ENCODE results near the gene FREM1.

GRCh38 chr9:14819183-14819582, 91.0 kb downstream of the FREM1 start:
- no peak for TF ChIP-seq CTCF (IDR thresholded peaks at IDR 0.05)
- no peak for TF ChIP-seq EZH2 (IDR thresholded peaks at IDR 0.05; ENCODE audit: borderline replicate concordance, insufficient read depth, low read depth, low read length, poor library complexity, severe bottlenecking)
